ENCODE results near the gene SNX14. TPM values are rescaled to one million over a fixed set of nuclear protein-coding genes. Genes with fewer than 3 reads are reported as not detected.

The SNX14 gene
- total and polyA plus RNA-seq, 2 of the 13 experiments (the other 11 are each of a cell fraction or from before 2014, with no cell fraction given), result 83.5 to 112 TPM

DNA sequence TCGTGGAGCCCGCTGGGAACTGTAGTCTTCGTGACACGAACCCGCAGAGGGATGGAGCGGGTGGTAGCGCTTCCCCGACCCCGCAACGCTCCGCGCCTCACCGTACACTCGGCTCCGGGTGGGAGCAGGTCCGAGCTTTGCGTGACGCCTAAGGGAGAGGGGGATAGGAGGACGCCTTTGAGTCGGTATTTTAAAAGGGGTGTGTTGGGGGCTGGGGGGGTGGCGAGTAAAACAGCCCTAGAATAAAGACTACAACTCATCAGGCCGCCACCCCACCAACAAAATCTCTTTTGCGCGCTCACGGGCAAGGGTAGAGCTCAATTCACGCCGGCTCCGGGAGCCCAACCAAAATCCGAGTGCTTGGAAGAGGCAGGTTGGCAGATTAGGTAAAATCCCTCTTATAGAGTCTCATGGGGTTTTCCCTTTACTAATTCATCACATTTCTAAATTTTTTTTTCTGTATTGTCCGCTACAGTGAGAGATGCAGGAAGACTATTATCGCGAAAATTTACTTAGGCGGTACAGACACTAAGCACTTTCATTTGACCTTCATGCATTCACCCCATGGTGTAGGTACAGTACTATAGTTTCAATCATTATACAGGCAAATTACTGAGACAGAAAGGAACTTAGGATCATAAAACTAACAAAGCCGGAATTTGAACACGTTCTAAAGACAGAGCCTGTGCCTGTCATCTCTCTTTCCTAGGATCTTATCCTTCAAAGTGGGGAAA lies 706 bp upstream of the SNX14 start (continued):
- TF ChIP-seq ZNF746 (CRISPR knock-in tag; IDR thresholded peaks at IDR 0.05), result no peak
- TF ChIP-seq SOX13 (IDR thresholded peaks at IDR 0.05), result no peak
- peak in 1 of 2 experiments; percentile 63; a peak in 1 of 4 replicates for TF ChIP-seq SOX13 (CRISPR knock-in tag; conservative IDR thresholded peaks at IDR 0.05 in 1 of 2, IDR thresholded peaks at IDR 0.05 in 1 of 2)
- peak; percentile 12; the same call in 1 of the 2 replicates for TF ChIP-seq KDM2A (CRISPR knock-in tag; IDR thresholded peaks at IDR 0.05; ENCODE audit: borderline replicate concordance, low read depth)
- TF ChIP-seq AGO2 (optimal IDR thresholded peaks at IDR 0.05; ENCODE audit: low read depth, low read length), result peak; percentile 15
- TF ChIP-seq HMG20B (CRISPR knock-in tag; conservative IDR thresholded peaks at IDR 0.05), result 0 out of 2 replicates have a peak, but pooled peaks have one; percentile 31
- TF ChIP-seq, protein P1, sequence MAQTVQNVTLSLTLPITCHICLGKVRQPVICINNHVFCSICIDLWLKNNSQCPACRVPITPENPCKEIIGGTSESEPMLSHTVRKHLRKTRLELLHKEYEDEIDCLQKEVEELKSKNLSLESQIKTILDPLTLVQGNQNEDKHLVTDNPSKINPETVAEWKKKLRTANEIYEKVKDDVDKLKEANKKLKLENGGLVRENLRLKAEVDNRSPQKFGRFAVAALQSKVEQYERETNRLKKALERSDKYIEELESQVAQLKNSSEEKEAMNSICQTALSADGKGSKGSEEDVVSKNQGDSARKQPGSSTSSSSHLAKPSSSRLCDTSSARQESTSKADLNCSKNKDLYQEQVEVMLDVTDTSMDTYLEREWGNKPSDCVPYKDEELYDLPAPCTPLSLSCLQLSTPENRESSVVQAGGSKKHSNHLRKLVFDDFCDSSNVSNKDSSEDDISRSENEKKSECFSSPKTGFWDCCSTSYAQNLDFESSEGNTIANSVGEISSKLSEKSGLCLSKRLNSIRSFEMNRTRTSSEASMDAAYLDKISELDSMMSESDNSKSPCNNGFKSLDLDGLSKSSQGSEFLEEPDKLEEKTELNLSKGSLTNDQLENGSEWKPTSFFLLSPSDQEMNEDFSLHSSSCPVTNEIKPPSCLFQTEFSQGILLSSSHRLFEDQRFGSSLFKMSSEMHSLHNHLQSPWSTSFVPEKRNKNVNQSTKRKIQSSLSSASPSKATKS (CRISPR knock-in tag; IDR thresholded peaks at IDR 0.05), result 0 out of 2 replicates have a peak, but pooled peaks have one; percentile 17

DNA sequence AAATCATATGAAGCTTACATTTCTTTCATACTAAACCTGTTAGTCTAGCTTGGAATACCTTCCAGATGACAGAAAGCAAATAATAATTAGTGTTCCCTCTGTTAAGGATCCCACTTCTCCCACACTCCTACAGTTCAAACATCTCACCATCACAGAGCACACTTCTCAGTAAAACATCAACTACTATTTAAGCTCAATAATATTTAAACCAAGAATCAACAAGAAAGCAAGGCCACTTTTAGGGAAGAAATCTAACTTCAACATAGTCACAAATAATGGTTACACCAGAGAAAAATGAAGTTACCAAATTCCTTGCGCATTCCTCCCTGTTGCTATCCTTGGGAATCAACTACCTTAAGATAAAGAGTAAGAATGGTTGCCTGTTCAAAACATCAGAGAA lies 1.6 kb downstream of the SNX14 start:
- ATAC-seq (no peak), DNase-seq (ENCODE audit: low spot score) (no peak), FAIRE-seq (peak; percentile 61)
- ChIA-PET CTCF (ENCODE audit: low intra/inter-chr PET ratio, low total read pairs) (no interaction called here), POLR2A (interaction anchor here (1.6 to 5.5 kb wide), 4 partner anchors 11 to 187 kb away, joined by 4 to 54 read pairs (median 27); partner anchors contain the start of gene SYNCRIP)
- Histone ChIP-seq H3K79me2 (ENCODE audit: insufficient read depth, low read length) (peaks cover 49% of the 10 kb centered on the region), H3K9me3 (ENCODE audit: low read length) (no peaks in the 10 kb centered on the region), H3K4me2 (ENCODE audit: low read depth, low read length) (peak overlapping the region; percentile 89), H3K27ac (ENCODE audit: extremely low read length, insufficient read depth, low read length) (peak overlapping the region; percentile 95), H3K36me3 (replicated peaks in 1 of 2; ENCODE audit: control insufficient read depth in 1 of 2, insufficient read depth in 2 of 2, low read length in 2 of 2) (0 out of 5 replicates have a peak, but pooled peaks cover 0 to 2% of the 10 kb centered on the region in 2 experiments), H3K27me3 (ENCODE audit: control insufficient read depth in 1 of 2, insufficient read depth in 2 of 2, low read length in 2 of 2) (peaks cover 0 to 4% of the 10 kb centered on the region in 2 experiments; a peak in 1 of 5 replicates), H3K4me1 (ENCODE audit: insufficient read depth, low read length) (peaks cover 34% of the 10 kb centered on the region), H4K20me1 (ENCODE audit: insufficient read depth, low read length) (peaks cover 15% of the 10 kb centered on the region; the same call in 1 of the 2 replicates), H3K4me3 (replicated peaks in 1 of 3; ENCODE audit: insufficient read depth in 1 of 3, low read depth in 2 of 3, low read length in 3 of 3) (peak overlapping the region; percentile 70 to 89 (median 80)), H3K9ac (ENCODE audit: insufficient read depth, low read depth, low read length) (peak overlapping the region; percentile 36; the same call in 1 of the 2 replicates), H2AFZ (ENCODE audit: low read length) (no peak overlapping the region)
- 35% methylated on average over 1 of the region's 1 CpG for WGBS (ENCODE audit: low lambda C conversion rate)
- intact Hi-C loops (cut with micrococcal nuclease; ENCODE audit: unreplicated experiment) (loop anchor here (2.0 to 5.0 kb wide), 3 partner anchors 35 to 85 kb away; partner anchors contain the start of gene SYNCRIP), in situ Hi-C loops (cut with HindIII; ENCODE audit: extremely low pct_ligation_motif_present, low pct_unique_long_range_greater_than_20kb) (no loop called here)
- BruUV-seq (replicated peaks), result no TSS peak
- TF ChIP-seq, protein P2, sequence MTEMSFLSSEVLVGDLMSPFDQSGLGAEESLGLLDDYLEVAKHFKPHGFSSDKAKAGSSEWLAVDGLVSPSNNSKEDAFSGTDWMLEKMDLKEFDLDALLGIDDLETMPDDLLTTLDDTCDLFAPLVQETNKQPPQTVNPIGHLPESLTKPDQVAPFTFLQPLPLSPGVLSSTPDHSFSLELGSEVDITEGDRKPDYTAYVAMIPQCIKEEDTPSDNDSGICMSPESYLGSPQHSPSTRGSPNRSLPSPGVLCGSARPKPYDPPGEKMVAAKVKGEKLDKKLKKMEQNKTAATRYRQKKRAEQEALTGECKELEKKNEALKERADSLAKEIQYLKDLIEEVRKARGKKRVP (CRISPR knock-in tag; IDR thresholded peaks at IDR 0.05), result 0 out of 4 replicates have a peak, but pooled peaks of 1 of the 2 experiments have one; percentile 17
- TF ChIP-seq, protein P3, sequence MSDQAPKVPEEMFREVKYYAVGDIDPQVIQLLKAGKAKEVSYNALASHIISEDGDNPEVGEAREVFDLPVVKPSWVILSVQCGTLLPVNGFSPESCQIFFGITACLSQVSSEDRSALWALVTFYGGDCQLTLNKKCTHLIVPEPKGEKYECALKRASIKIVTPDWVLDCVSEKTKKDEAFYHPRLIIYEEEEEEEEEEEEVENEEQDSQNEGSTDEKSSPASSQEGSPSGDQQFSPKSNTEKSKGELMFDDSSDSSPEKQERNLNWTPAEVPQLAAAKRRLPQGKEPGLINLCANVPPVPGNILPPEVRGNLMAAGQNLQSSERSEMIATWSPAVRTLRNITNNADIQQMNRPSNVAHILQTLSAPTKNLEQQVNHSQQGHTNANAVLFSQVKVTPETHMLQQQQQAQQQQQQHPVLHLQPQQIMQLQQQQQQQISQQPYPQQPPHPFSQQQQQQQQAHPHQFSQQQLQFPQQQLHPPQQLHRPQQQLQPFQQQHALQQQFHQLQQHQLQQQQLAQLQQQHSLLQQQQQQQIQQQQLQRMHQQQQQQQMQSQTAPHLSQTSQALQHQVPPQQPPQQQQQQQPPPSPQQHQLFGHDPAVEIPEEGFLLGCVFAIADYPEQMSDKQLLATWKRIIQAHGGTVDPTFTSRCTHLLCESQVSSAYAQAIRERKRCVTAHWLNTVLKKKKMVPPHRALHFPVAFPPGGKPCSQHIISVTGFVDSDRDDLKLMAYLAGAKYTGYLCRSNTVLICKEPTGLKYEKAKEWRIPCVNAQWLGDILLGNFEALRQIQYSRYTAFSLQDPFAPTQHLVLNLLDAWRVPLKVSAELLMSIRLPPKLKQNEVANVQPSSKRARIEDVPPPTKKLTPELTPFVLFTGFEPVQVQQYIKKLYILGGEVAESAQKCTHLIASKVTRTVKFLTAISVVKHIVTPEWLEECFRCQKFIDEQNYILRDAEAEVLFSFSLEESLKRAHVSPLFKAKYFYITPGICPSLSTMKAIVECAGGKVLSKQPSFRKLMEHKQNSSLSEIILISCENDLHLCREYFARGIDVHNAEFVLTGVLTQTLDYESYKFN (CRISPR knock-in tag; conservative IDR thresholded peaks at IDR 0.05), result 0 out of 2 replicates have a peak, but pooled peaks have one; percentile 52
- TF ChIP-seq EP300 (IDR thresholded peaks at IDR 0.05; ENCODE audit: low read depth in 2 of 2, low read length in 2 of 2), result 0 out of 4 replicates have a peak, but pooled peaks of 1 of the 2 experiments have one; percentile 12
- TF ChIP-seq EP300 (CRISPR knock-in tag; IDR thresholded peaks at IDR 0.05; ENCODE audit: borderline replicate concordance), result no peak
- TF ChIP-seq TCF12 (IDR thresholded peaks at IDR 0.05), result no peak
- no peak for TF ChIP-seq TCF12 (CRISPR knock-in tag; IDR thresholded peaks at IDR 0.05)
- TF ChIP-seq ZNF383 (CRISPR knock-in tag; IDR thresholded peaks at IDR 0.05; ENCODE audit: borderline replicate concordance), result no peak
- peak; percentile 22; the same call in 1 of the 2 replicates for TF ChIP-seq SAP130 (CRISPR knock-in tag; IDR thresholded peaks at IDR 0.05; ENCODE audit: low read depth)

Measured in HepG2 (cell line).